Measurements from ENCODE around the gene CA10. TPM values are rescaled to one million over a fixed set of nuclear protein-coding genes. Genes with fewer than 3 reads are reported as not detected.

The CA10 gene
- total RNA-seq, 1 donor from 2014 or later = 10.4 TPM

GRCh38 chr17:51604299-51605020 is 554.1 kb downstream of the CA10 start:
- H3K36me3 ChIP-seq (ENCODE audit: control insufficient read depth in 3 of 3, insufficient read depth in 3 of 3, low read length in 3 of 3) = no peaks in the 10 kb centered on the region
- H3K4me1 ChIP-seq (ENCODE audit: control insufficient read depth in 3 of 3, insufficient read depth in 3 of 3, low read length in 3 of 3) = no peaks in the 10 kb centered on the region
- no peak overlapping the region for H3K27ac ChIP-seq (ENCODE audit: low read depth, low read length)
- H3K9ac ChIP-seq (ENCODE audit: low read depth in 1 of 3, low read length in 3 of 3) = no peak overlapping the region
- no peak overlapping the region for H3K4me3 ChIP-seq (ENCODE audit: low read length in 3 of 3)
- H3K9me3 ChIP-seq (ENCODE audit: control insufficient read depth in 3 of 3, low read length in 3 of 3) = no peaks in the 10 kb centered on the region
- no peaks in the 10 kb centered on the region for H3K27me3 ChIP-seq (ENCODE audit: control insufficient read depth in 3 of 3, insufficient read depth in 3 of 3, low read length in 3 of 3)

- H3K27me3 ChIP-seq (ENCODE audit: control insufficient read depth in 3 of 3, insufficient read depth in 3 of 3, low read length in 3 of 3) = no peaks in the 10 kb centered on the region
- no peak overlapping the region for H3K9ac ChIP-seq (ENCODE audit: low read depth in 1 of 3, low read length in 3 of 3)
- no peak overlapping the region for H3K27ac ChIP-seq (ENCODE audit: low read depth, low read length)
- H3K36me3 ChIP-seq (ENCODE audit: control insufficient read depth in 3 of 3, insufficient read depth in 3 of 3, low read length in 3 of 3) = no peaks in the 10 kb centered on the region
- no peaks in the 10 kb centered on the region for H3K9me3 ChIP-seq (ENCODE audit: control insufficient read depth in 3 of 3, low read length in 3 of 3)
- no peak overlapping the region for H3K4me3 ChIP-seq (ENCODE audit: low read length in 3 of 3)
- no peaks in the 10 kb centered on the region for H3K4me1 ChIP-seq (ENCODE audit: control insufficient read depth in 3 of 3, insufficient read depth in 3 of 3, low read length in 3 of 3)
Observed at GRCh38 chr17:51601622-51602261, 556.8 kb downstream of the CA10 start.

- H3K27me3 ChIP-seq (ENCODE audit: control insufficient read depth in 3 of 3, insufficient read depth in 3 of 3, low read length in 3 of 3) = no peaks in the 10 kb centered on the region
- H3K36me3 ChIP-seq (ENCODE audit: control insufficient read depth in 3 of 3, insufficient read depth in 3 of 3, low read length in 3 of 3) = no peaks in the 10 kb centered on the region
- H3K4me3 ChIP-seq (ENCODE audit: low read length in 3 of 3) = no peak overlapping the region
- no peaks in the 10 kb centered on the region for H3K4me1 ChIP-seq (ENCODE audit: control insufficient read depth in 3 of 3, insufficient read depth in 3 of 3, low read length in 3 of 3)
- no peak overlapping the region for H3K9ac ChIP-seq (ENCODE audit: low read depth in 1 of 3, low read length in 3 of 3)
- no peaks in the 10 kb centered on the region for H3K9me3 ChIP-seq (ENCODE audit: control insufficient read depth in 3 of 3, low read length in 3 of 3)
- no peak overlapping the region for H3K27ac ChIP-seq (ENCODE audit: low read depth, low read length)
Observed at GRCh38 chr17:51598824-51599223, 559.7 kb downstream of the CA10 start.

- Histone ChIP-seq H3K4me1 (ENCODE audit: control insufficient read depth in 3 of 3, insufficient read depth in 3 of 3, low read length in 3 of 3) (no peaks in the 10 kb centered on the region), H3K9ac (ENCODE audit: low read depth in 1 of 3, low read length in 3 of 3) (no peak overlapping the region), H3K27me3 (ENCODE audit: control insufficient read depth in 3 of 3, insufficient read depth in 3 of 3, low read length in 3 of 3) (no peaks in the 10 kb centered on the region), H3K9me3 (ENCODE audit: control insufficient read depth in 3 of 3, low read length in 3 of 3) (no peaks in the 10 kb centered on the region), H3K4me3 (ENCODE audit: low read length in 3 of 3) (no peak overlapping the region), H3K27ac (ENCODE audit: low read depth, low read length) (no peak overlapping the region), H3K36me3 (ENCODE audit: control insufficient read depth in 3 of 3, insufficient read depth in 3 of 3, low read length in 3 of 3) (no peaks in the 10 kb centered on the region)
Observed at GRCh38 chr17:51597345-51597744, 561.2 kb downstream of the CA10 start.

- Histone ChIP-seq H3K9ac (ENCODE audit: low read depth in 1 of 3, low read length in 3 of 3) (no peak overlapping the region), H3K27me3 (ENCODE audit: control insufficient read depth in 3 of 3, insufficient read depth in 3 of 3, low read length in 3 of 3) (no peaks in the 10 kb centered on the region), H3K9me3 (ENCODE audit: control insufficient read depth in 3 of 3, low read length in 3 of 3) (no peaks in the 10 kb centered on the region), H3K4me3 (ENCODE audit: low read length in 3 of 3) (no peak overlapping the region), H3K4me1 (ENCODE audit: control insufficient read depth in 3 of 3, insufficient read depth in 3 of 3, low read length in 3 of 3) (no peaks in the 10 kb centered on the region), H3K27ac (ENCODE audit: low read depth, low read length) (no peak overlapping the region), H3K36me3 (ENCODE audit: control insufficient read depth in 3 of 3, insufficient read depth in 3 of 3, low read length in 3 of 3) (no peaks in the 10 kb centered on the region)
Observed at GRCh38 chr17:51595826-51596398, 562.6 kb downstream of the CA10 start.

- Histone ChIP-seq H3K27ac (ENCODE audit: low read depth, low read length) (no peak overlapping the region), H3K4me3 (ENCODE audit: low read length in 3 of 3) (no peak overlapping the region), H3K9ac (ENCODE audit: low read depth in 1 of 3, low read length in 3 of 3) (no peak overlapping the region), H3K36me3 (ENCODE audit: control insufficient read depth in 3 of 3, insufficient read depth in 3 of 3, low read length in 3 of 3) (no peaks in the 10 kb centered on the region), H3K27me3 (ENCODE audit: control insufficient read depth in 3 of 3, insufficient read depth in 3 of 3, low read length in 3 of 3) (no peaks in the 10 kb centered on the region), H3K4me1 (ENCODE audit: control insufficient read depth in 3 of 3, insufficient read depth in 3 of 3, low read length in 3 of 3) (no peaks in the 10 kb centered on the region), H3K9me3 (ENCODE audit: control insufficient read depth in 3 of 3, low read length in 3 of 3) (no peaks in the 10 kb centered on the region)
Observed at GRCh38 chr17:51590071-51590656, 568.4 kb downstream of the CA10 start.

- no peak overlapping the region for H3K27ac ChIP-seq (ENCODE audit: low read depth, low read length)
- no peaks in the 10 kb centered on the region for H3K9me3 ChIP-seq (ENCODE audit: control insufficient read depth in 3 of 3, low read length in 3 of 3)
- H3K27me3 ChIP-seq (ENCODE audit: control insufficient read depth in 3 of 3, insufficient read depth in 3 of 3, low read length in 3 of 3) = no peaks in the 10 kb centered on the region
- H3K4me3 ChIP-seq (ENCODE audit: low read length in 3 of 3) = no peak overlapping the region
- H3K4me1 ChIP-seq (ENCODE audit: control insufficient read depth in 3 of 3, insufficient read depth in 3 of 3, low read length in 3 of 3) = no peaks in the 10 kb centered on the region
- no peaks in the 10 kb centered on the region for H3K36me3 ChIP-seq (ENCODE audit: control insufficient read depth in 3 of 3, insufficient read depth in 3 of 3, low read length in 3 of 3)
- H3K9ac ChIP-seq (ENCODE audit: low read depth in 1 of 3, low read length in 3 of 3) = no peak overlapping the region
Observed at GRCh38 chr17:51588063-51588462, 570.5 kb downstream of the CA10 start.

- H3K27ac ChIP-seq (ENCODE audit: low read depth, low read length) = no peak overlapping the region
Observed at GRCh38 chr17:51587516-51587915, 571.0 kb downstream of the CA10 start.

GRCh38 chr17:51585514-51586104 is 572.9 kb downstream of the CA10 start:
- Histone ChIP-seq H3K36me3 (ENCODE audit: control insufficient read depth in 3 of 3, insufficient read depth in 3 of 3, low read length in 3 of 3) (no peaks in the 10 kb centered on the region), H3K9ac (ENCODE audit: low read depth in 1 of 3, low read length in 3 of 3) (no peak overlapping the region), H3K9me3 (ENCODE audit: control insufficient read depth in 3 of 3, low read length in 3 of 3) (no peaks in the 10 kb centered on the region), H3K27ac (ENCODE audit: low read depth, low read length) (no peak overlapping the region), H3K4me1 (ENCODE audit: control insufficient read depth in 3 of 3, insufficient read depth in 3 of 3, low read length in 3 of 3) (no peaks in the 10 kb centered on the region), H3K27me3 (ENCODE audit: control insufficient read depth in 3 of 3, insufficient read depth in 3 of 3, low read length in 3 of 3) (no peaks in the 10 kb centered on the region), H3K4me3 (ENCODE audit: low read length in 3 of 3) (no peak overlapping the region)

More at GRCh38 chr17:51587516-51587915, 571.0 kb downstream of the CA10 start:
- Histone ChIP-seq H3K9ac (ENCODE audit: low read depth in 1 of 3, low read length in 3 of 3) (no peak overlapping the region), H3K4me1 (ENCODE audit: control insufficient read depth in 3 of 3, insufficient read depth in 3 of 3, low read length in 3 of 3) (no peaks in the 10 kb centered on the region), H3K36me3 (ENCODE audit: control insufficient read depth in 3 of 3, insufficient read depth in 3 of 3, low read length in 3 of 3) (no peaks in the 10 kb centered on the region), H3K9me3 (ENCODE audit: control insufficient read depth in 3 of 3, low read length in 3 of 3) (no peaks in the 10 kb centered on the region), H3K4me3 (ENCODE audit: low read length in 3 of 3) (no peak overlapping the region), H3K27me3 (ENCODE audit: control insufficient read depth in 3 of 3, insufficient read depth in 3 of 3, low read length in 3 of 3) (no peaks in the 10 kb centered on the region)

- Histone ChIP-seq H3K36me3 (ENCODE audit: control insufficient read depth in 3 of 3, insufficient read depth in 3 of 3, low read length in 3 of 3) (no peaks in the 10 kb centered on the region), H3K27me3 (ENCODE audit: control insufficient read depth in 3 of 3, insufficient read depth in 3 of 3, low read length in 3 of 3) (no peaks in the 10 kb centered on the region), H3K9me3 (ENCODE audit: control insufficient read depth in 3 of 3, low read length in 3 of 3) (peaks cover 0 to 1% (median 0%) of the 10 kb centered on the region in 3 donors), H3K4me1 (ENCODE audit: control insufficient read depth in 3 of 3, insufficient read depth in 3 of 3, low read length in 3 of 3) (no peaks in the 10 kb centered on the region), H3K9ac (ENCODE audit: low read depth in 1 of 3, low read length in 3 of 3) (no peak overlapping the region), H3K4me3 (ENCODE audit: low read length in 3 of 3) (no peak overlapping the region), H3K27ac (ENCODE audit: low read depth, low read length) (no peak overlapping the region)
Observed at GRCh38 chr17:51580869-51581268, 577.6 kb downstream of the CA10 start.
